Ovary (tissue), 3 donors: ENCODE measurements around the gene GATB.
"Not testable (repeated sequence)": the region's sequence is repeated elsewhere in the genome, so short reads cannot be mapped to it uniquely, and the experiment has no call there.

Source experiments
- POLR2A ChIP-seq: fragments of 450-650 bp; IDR thresholded peaks from one replicate; pipeline ENCODE4 v1.6.1; 2017; ENCODE audit warnings: antibody characterized with exemption, mild to moderate bottlenecking, moderate library complexity
- TF ChIP-seq, protein P1 (sequence below), 3 donors: fragments of 450-650 bp in 2 of 3; fragments of 200-600 bp in 1 of 3; IDR thresholded peaks; one replicate each; pipeline versions ENCODE4 v1.5.1 to v1.8.0; 2016 to 2022; ENCODE audit warnings: antibody characterized with exemption in 3 of 3, mild to moderate bottlenecking in 1 of 3
- donor health status: DM: no; HTN: no; CAD: no.

DNA sequence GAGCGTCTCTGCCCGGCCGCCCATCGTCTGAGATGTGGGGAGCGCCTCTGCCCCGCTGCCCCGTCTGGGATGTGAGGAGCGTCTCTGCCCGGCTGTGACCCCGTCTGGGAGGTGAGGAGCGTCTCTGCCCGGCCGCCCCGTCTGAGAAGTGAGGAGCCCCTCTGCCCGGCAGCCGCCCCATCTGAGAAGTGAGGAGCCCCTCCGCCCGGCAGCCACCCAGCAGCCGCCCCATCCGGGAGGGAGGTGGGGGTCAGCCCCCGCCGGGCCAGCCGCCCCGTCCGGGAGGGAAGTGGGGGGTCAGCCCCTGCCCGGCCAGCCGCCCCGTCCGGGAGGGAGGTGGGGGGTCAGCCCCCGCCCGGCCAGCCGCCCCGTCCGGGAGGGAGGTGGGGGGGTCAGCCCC lies 29.1 kb downstream of the GATB start:
- TF ChIP-seq, protein P1, sequence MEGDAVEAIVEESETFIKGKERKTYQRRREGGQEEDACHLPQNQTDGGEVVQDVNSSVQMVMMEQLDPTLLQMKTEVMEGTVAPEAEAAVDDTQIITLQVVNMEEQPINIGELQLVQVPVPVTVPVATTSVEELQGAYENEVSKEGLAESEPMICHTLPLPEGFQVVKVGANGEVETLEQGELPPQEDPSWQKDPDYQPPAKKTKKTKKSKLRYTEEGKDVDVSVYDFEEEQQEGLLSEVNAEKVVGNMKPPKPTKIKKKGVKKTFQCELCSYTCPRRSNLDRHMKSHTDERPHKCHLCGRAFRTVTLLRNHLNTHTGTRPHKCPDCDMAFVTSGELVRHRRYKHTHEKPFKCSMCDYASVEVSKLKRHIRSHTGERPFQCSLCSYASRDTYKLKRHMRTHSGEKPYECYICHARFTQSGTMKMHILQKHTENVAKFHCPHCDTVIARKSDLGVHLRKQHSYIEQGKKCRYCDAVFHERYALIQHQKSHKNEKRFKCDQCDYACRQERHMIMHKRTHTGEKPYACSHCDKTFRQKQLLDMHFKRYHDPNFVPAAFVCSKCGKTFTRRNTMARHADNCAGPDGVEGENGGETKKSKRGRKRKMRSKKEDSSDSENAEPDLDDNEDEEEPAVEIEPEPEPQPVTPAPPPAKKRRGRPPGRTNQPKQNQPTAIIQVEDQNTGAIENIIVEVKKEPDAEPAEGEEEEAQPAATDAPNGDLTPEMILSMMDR (IDR thresholded peaks at IDR 0.05) = not testable (repeated sequence)
- TF ChIP-seq POLR2A = not testable (repeated sequence)
